ENCODE measurements around the gene KRT27.
A peak's percentile ranks its signal among the peaks of the same experiment; 100 is the strongest.
"Not testable (repeated sequence)": the region's sequence is repeated elsewhere in the genome, so short reads cannot be mapped to it uniquely, and the experiment has no call there.

The KRT27 gene, protein sequence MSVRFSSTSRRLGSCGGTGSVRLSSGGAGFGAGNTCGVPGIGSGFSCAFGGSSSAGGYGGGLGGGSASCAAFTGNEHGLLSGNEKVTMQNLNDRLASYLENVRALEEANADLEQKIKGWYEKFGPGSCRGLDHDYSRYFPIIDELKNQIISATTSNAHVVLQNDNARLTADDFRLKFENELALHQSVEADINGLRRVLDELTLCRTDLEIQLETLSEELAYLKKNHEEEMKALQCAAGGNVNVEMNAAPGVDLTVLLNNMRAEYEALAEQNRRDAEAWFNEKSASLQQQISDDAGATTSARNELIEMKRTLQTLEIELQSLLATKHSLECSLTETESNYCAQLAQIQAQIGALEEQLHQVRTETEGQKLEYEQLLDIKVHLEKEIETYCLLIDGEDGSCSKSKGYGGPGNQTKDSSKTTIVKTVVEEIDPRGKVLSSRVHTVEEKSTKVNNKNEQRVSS
- long read RNA-seq, donor 1, result 0 reads
- long read RNA-seq, donor 2, result 0 reads
- long read RNA-seq, donor 3, result 0 reads
- long read RNA-seq, donor 4, result 0 reads
- long read RNA-seq, donor 5, result 0 reads
- long read RNA-seq, donor 6, result 0 reads
- long read RNA-seq, donor 7, result 0 reads
- long read RNA-seq, donor 8, result 0 reads

DNA sequence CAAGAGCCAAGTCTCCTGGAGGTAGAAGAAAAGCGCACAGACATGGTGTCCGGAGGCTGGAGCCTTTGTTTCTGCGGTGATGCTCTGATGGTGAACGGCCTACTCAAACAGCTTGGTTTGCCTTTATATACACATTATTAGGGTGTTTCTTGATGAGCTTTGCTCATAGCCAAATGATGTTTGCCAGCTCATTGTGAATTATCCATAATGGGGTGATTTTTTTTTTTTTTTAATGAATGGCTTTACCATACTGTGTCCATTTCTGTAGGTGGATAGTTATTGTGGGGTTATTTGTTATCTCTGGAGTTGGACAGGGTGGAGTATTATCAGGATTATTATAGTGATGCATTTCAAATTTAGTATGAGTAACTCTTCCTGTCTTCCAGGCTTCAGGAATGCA, at the start of gene KRT27:
TSS of gene KRT27 (minus strand) at position 101 of the 400 bp plus-strand sequence. CDS start at position 44, 57 bp downstream.
- DNase-seq, result no peak

DNA sequence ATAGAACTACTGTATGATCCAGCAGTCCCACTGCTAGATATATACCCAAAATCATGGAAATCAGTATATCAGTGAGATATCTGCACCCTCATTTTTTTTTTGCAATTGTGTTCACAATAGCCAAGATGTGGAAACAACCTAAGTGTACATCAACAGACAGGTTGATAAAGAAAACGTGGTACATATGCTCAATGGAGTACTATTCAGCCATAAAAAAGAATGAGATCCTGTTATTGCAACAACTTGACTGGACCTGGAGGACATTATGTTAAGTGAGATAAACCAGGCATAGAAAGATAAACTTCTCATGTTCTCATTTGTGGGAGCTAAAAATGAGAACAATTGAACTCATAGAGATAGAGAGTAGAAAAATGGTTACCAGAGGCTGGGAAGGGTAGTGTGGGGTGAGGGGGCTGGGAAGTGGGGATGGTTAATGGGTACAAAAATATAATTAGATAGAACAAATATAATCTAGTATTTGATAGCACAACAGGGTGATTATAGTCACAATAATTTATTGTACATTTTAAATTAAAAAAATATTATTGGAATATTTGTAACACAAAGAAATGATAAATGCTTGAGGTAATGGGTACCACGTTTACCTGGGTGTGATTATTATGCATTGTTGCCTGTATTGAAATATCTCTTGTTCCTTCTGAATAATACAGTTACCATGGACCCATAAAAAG, 47.9 kb upstream of the KRT27 start:
- DNase-seq, result no peak

DNA sequence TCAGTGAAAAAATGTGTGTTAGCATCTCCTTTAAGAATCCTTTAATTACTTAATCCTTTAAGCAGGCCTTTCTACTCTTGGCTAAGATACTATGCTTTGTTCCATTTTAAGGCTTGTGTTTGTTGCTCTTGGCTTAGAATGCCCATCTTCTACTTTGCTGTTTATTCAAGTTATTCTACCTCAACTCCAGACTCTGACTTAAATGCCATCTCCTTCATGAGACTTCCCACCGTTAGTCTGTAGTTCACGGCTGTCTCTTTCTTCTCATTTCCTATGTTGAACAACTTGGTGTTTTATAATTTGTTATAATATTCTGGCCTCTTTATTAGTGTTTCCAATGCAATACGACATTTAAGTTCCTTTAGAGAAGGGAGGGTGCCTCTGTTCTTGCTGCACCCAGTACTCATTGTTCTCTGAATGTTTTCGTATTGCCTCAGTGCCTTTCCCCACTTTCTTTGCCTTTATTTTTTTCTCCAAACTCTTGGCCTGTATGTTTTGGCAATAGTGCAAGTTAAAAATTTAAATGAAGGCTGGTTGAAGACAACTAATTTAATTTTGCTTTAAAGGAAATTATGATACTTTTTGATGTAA, 46.2 kb upstream of the KRT27 start:
- no peak for DNase-seq

DNA sequence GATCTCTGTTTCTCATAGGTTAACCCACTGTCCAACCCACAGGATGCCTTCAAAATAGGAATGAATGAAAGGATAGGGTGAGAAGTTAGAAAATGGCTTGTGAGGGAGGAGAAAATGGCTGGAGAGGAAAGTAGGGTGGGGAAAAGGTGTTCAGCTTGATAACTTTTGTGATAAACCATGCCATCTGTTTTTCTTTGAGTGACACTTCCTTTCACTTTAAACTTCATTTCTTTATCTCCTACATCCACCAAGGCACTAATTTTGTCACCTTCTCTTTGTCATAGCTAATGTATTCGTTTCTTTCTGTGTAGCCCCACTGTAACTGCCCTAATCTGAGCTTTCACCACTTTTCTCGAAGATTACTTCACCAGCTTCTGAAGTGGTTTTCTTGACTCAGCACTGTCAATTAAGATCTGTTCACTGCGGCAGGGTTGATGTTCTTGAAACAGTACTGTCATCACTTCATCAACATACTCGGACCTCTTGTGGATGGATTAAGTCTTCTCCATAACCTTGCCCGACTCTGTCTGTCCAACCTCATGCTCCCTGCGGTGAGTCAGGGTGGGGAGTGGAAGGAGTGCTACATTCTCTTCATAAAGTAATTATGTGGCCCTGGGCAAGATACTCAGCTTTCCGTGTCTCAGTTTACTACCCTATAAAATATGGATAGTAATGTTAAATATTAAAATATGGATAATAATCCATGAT, 45.5 kb upstream of the KRT27 start:
- no peak for DNase-seq

DNA sequence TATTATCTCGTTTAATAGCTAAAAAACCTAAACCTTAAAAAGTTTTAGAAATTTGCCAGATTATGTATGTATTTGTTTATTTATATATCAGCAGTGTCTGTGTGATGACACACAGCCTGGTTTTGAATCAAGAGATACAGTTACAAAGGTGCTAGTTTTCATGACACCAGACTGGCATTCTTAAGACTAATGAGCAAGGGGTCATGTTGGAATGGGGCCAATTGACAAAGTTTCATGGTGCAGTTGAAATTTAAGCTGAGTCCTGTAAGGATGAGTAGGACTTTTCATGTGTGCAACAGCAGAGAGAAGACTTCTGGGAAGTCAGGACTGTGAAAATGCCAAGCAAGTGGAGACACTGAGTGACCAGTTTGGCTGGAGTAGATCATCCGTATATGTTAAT, 43.2 kb upstream of the KRT27 start:
- DNase-seq, result no peak

DNA sequence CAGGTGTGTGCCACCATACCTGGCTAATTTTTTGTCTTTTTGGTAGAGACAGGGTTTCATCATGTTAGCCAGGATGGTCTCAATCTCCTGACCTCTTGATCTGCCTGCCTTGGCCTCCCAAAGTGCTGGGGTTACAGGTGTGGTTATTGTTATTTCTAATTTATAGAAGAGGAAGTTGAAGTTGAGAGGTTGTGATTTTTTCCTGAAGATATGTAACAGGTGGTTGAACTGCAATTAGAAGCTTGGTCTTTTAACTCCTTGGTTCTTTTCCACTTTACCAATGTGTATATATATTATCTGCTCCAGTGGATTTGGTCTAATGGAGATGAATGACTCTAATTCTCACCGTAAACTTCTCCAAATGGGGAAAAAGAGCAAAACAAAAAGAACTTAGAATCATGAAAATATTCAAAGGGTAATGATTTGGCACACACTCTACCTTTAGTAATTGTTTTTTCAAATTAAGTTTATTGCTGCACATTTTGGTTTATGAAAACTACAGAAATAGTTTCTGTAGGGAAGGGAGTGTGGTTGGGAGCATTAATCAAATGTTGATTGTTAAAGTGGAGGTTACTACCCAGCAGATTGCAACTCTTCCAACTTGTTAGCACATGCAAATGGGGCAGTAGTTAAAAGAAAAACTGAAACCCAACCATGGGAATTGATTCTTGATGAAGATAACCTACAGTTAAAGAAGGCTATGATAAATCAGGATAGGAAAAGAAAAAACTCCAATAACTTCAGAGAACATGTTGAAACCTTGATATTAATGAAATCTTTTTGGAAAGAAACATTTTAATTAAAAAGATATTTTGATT, 41.9 kb upstream of the KRT27 start:
- no peak for DNase-seq

DNA sequence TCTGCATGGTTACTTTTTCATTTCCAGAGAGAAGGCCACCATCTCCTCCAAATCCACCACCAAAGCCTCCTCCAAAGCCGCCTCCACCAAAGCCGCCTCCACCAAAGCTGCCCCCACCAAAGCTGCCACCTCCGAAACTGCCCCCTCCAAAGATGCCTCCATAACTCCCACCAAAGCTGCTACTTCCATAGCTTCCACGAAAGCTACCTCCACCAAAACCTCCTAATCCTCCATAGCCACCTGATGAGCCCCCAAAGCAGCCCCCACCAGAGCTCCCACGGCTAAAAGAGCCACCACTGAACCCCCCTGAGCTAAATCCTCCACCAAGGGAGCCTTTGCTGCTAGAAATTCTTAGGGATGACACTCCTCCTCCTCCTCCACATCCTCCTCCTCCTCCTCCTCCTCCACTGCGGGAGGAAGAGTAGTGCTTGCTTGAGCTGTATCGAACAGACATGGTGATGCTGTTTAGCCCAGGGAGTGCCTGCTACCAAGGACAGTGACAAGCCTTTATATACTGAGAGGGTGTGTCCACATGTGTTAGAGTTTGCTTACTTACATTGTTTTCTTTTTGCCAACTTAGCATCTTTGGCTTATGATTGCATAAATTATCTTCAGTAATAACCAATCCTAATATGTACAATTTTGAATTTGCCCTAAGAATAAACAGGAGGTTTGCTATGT, 39.9 kb upstream of the KRT27 start, which contains the start of gene KRT10:
TSS of gene KRT10 (minus strand) at position 483 of the 681 bp plus-strand sequence. CDS start at position 454, 29 bp downstream.
- DNase-seq, result no peak

DNA sequence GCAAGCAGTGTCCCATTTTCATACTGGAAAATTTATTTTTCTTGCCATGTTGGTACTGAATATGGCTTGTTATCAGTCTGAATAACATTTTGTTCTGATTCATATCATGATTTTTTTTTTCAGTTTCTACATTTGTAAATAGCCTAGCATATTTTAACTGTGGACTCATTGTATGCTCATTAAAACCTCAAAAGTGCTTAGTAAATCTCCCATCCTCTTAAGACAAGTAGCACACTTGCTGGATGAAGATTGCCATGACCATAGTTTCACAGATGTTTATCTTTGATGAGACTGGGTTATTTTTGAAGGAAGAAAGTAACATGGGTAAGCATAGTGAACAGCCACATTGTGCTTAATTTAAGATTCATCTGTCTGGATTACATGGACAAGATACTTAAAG, 39.2 kb upstream of the KRT27 start:
- no peak for DNase-seq

DNA sequence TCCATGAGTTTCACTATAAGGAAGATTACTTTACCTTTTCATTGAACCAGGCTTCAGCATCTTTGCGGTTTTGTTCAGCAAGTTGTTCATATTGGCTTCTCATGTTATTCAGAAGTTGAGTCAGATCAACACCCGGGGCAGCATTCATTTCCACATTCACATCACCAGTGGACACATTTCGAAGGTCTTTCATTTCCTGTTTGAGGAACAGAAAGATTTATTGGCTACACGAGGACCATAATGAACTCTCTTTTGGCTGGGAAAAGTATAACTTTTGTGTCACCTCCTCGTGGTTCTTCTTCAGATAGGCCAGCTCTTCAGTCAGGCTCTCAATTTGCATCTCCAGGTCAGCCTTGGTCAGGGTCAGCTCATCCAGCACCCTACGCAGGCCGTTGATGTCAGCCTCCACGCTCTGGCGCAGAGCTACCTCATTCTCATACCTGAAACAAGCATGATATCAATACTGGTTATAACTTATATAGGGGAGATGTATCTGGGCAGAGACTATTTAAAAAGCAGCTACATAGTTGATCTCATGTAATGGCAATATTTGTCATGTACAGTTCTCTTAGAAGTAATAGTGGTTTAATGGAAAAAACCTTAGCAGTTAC, 38.0 kb upstream of the KRT27 start:
- DNase-seq, result no peak

DNA sequence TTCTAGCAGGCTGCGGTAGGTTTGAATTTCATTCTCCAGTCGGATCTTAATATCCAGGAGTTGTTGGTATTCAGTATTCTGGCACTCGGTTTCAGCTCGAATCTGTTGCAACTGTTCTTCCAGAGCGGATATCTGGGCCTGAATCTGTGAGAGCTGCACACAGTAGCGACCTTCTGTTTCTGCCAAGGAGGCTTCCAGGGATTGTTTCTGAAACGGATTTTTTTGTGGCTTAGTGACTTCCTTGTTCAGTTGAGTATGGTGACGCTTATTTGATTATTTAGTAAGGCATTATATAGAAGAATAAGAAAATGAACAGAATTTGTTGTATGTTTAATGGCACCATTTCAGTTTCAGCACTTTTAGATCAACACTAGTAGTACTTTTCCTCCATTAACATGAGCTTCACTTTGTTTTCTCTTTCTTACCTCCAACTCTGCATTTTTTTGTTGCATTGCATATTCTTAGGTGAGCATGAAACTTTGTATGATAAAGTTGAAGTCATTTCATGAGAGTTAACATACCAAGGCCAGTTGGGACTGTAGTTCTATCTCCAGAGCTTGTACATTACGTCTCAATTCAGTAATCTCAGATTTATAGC, 37.3 kb upstream of the KRT27 start:
- no peak for DNase-seq

DNA sequence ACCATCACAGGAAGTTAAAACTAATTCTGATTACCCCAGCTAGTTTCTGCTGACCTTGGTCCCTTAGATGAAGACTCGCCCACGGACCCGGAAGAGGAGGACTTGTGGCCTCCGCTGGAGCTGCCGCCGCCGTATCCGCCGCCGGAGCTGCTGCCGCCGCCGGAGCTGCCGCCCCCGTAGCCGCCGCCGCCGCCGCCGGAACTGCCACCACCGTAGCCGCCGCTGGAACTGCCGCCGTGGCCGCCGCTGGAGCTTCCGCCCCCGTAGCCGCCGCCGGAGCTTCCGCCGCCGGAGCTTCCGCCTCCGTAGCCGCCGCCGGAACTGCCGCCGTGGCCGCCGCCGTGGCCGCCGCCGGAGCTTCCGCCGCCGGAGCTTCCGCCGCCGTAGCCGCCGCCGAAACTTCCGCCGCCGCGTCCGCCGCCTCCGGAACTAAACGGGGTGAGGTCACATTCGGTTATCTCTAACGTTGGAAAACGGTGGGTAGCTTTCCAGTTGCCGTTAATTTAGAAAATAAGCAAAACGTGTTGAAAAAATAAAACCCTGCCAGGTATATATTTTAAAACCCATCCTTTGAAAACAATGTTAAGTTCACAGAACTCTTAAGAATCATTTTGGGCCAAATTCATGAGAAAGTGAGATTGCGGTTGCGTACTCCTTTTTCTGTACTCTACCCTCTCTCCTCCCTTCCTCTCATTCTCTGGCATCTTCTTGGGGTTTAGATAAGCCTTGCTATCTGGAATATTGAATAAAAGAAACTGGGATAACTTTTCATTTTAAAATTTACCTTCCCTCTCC, 36.6 kb upstream of the KRT27 start:
- DNase-seq, result peak; percentile 56

DNA sequence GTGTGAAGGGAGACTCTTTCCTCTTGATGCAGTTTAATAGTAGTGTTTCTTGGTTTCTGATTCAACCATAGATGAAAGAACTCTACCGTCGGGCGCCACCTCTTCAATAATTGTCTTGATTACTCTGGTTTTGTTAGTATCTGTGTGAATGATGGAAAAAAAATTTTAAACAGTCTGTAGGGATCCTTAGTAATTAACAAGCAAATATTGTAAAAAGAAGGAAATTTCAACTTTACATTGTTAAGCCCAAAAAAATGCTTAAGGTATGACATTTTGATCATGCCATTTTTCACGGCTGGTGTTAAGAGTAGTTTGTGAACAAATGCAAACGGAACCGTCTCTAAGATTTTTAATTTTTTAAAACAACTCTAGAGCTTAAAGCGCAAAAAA, 36.0 kb upstream of the KRT27 start:
- peak; percentile 11 for DNase-seq

DNA sequence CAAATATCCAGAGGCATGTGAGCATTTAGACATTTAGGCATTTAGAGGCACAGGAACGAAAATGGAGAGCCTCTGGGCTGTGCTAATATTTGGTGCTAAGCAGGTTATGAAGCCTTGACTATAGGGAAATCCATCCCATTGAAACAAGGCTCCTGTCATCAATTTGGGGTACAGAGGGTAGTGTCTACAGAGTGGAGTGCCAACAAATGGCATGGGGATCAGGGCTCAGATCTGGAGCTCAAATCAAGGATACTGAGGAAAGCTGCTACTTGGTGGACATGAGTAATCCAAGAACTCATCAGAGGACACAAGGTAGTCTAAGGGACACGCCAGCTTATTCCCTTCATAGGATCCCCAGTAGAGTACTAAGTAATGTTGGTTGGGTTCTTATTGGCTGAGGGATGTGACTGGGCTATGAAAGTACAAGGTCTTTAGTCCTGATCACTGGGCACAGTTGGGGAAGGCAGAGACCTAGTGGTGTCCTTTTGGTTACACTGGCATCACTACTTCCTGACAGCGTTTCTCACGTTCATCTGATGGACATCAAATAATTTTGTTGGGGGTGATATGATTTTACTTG, 34.8 kb upstream of the KRT27 start:
- no peak for DNase-seq

DNA sequence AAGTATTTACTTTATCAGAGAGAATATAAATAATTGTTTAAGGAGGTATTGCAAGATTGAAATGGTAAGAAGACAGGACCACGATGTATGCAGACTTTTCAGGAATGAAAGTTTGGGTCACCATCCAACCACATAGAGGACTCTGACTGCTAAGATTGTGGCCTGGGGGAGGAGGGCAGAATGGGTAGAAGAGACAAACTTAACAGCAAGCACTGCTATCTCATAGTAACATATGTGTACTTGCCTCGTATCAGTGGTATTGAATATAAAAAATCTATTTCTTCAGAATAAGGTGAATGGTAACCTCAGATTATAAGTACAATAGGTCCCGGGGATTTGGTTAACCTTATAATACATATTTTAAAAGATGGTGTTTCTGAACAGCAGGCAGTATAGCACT, 34.2 kb upstream of the KRT27 start:
- no peak for DNase-seq

DNA sequence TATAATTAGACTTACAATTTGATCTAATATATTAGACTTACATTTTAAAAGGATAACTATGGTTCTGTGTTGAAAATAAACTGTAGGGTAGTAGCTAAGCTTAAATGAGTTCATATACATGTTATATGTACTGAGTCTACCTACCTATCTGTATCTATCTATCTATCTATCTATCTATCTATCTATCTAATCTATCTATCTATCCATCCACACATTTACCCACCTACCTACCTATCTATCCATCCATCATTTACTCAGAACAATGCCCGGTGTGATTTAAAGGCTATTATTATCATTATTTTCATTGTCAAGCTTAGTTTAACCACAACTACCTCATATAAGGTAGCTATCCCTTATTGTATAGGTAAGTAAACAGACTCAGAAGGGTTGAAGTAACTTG, 33.0 kb upstream of the KRT27 start:
- no peak for DNase-seq

DNA sequence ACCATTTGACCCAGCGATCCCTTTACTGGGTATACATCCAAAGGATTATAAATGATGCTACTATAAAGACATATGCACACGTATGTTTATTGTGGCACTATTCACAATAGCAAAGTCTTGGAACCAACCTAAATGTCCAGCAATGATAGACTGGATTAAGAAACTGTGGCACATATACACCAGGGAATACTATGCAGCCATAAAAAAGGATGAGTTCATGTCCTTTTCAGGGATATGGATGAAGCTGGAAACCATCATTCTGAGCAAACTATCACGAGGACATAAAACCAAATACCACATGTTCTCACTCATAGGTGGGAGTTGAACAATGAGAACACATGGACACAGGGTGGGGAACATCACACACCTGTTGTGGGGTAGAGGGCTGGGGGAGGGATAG, 32.3 kb upstream of the KRT27 start:
- not testable (repeated sequence) for DNase-seq

DNA sequence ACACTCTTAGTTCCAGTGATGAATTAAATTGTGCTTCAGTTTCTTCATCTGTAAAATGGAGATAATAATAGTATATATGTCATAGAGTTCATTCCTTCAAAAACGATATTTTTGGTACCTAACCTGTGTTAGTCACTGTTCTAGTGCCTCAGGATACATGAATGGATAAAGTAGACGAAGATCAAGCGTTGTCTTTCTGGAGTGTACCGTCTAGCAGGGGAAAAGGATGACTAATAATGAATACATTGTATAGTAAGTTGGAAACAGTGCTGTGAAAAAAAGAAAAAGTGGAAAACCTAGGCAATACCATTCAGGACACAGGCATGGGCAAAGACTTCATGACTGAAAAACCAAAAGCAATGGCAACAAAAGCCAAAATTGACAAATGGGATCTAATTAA, 31.5 kb upstream of the KRT27 start:
- DNase-seq, result no peak

DNA sequence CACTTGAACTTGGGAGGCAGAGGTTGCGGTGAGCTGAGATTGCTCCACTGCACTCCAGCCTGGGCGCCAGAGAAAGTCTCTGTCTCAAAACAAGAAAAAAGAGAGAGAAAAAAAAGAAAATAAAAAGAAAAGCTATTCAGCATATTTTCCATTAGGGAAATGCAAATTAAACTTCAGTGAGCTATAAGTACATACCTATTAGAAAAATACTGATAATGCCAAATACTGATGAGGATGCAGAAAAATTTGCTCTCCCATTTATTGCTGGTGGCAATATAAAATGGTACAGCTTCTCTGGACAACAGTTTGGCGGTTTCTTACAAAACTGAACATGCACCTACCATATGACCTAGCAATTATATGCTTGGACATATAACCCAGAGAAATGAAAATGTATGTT, 30.3 kb upstream of the KRT27 start:
- no peak for DNase-seq

DNA sequence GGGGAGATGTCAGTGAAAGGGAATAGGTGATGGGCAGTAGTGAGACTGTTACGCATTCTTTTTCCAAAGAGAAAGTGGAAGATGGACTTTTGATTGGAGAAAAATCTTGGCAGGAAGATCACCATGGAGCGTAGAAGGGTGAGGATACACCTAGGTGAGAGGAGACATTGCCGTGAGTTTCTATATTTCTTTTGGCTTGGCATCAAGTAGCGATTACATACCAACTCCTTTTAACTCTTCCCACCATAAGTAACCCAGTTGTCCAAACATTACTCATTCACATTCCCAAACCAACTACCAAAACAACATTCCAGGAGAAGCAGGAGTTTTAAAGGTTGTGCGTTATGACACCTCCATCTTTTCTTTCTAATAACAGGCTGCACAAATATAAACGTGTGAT, 28.1 kb upstream of the KRT27 start:
- DNase-seq, result no peak

All from right kidney (tissue), 9 donors.